Measurements from ENCODE around the gene LSM11.

LSM11 gene

DNA sequence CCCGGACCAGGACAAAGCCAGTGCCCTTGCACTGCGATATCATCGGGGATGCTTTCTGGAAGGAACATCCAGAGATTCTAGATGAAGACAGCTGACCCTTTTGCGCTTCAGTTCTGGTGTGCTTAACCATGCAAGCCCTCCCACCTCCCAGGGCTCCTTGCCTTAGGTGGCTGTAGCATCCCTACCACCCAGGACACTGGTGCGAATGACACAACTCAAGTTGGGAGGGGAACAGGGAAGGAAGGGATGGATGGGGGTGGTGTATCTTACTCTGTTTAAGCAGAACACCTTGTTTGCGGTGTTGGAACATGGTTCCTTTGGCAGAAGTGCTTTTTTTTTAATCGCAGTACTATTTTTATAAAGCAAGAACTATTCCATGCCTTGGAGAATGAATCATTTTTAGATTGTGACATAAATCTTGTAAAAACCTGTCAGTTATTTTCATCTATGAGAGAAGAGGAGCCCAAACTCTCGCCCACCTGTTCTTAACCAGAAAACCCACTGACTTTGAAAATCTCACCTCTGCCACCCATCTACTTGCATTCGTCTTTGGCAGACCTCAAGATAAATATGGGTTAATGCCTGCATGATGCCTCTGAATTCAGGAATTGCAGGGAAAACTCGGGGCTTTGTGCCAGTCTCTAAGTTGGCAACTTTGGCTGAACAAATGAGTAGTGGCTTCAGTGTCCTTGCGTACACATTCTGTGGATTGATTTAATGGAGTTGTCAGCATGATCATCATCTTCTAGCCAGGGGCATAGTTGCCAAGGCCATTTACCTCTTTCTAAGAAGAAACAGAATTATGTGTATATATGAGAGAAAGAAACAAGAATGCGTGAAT is 3.9 kb upstream of the LSM11 start:
- TF ChIP-seq, protein P1, sequence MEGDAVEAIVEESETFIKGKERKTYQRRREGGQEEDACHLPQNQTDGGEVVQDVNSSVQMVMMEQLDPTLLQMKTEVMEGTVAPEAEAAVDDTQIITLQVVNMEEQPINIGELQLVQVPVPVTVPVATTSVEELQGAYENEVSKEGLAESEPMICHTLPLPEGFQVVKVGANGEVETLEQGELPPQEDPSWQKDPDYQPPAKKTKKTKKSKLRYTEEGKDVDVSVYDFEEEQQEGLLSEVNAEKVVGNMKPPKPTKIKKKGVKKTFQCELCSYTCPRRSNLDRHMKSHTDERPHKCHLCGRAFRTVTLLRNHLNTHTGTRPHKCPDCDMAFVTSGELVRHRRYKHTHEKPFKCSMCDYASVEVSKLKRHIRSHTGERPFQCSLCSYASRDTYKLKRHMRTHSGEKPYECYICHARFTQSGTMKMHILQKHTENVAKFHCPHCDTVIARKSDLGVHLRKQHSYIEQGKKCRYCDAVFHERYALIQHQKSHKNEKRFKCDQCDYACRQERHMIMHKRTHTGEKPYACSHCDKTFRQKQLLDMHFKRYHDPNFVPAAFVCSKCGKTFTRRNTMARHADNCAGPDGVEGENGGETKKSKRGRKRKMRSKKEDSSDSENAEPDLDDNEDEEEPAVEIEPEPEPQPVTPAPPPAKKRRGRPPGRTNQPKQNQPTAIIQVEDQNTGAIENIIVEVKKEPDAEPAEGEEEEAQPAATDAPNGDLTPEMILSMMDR (conservative IDR thresholded peaks at IDR 0.05; ENCODE audit: low read length): no peak
- no peak for TF ChIP-seq EZH2phosphoT487 (IDR thresholded peaks at IDR 0.05; ENCODE audit: borderline replicate concordance)
- Histone ChIP-seq H3K4me1 (ENCODE audit: insufficient read depth, low read length, poor library complexity, severe bottlenecking) (peaks cover 5% of the 10 kb centered on the region), H4K20me1 (ENCODE audit: insufficient read depth, low read length, poor library complexity, severe bottlenecking) (no peaks in the 10 kb centered on the region), H3K36me3 (ENCODE audit: insufficient read depth, low read length) (no peaks in the 10 kb centered on the region), H3K79me2 (ENCODE audit: insufficient read depth, low read length) (peaks cover 6% of the 10 kb centered on the region; the same call in 1 of the 2 replicates), H2AFZ (ENCODE audit: low read length) (no peak overlapping the region), H3K4me3 (ENCODE audit: low read length, poor library complexity, severe bottlenecking) (no peak overlapping the region), H3K9me2 (replicated peaks; ENCODE audit: low read depth, low read length) (no peaks in the 10 kb centered on the region), H3K9ac (ENCODE audit: low read depth, low read length, poor library complexity, severe bottlenecking) (no peak overlapping the region), H3K4me2 (ENCODE audit: low read depth, low read length, poor library complexity, severe bottlenecking) (no peak overlapping the region), H3K9me3 (ENCODE audit: insufficient read depth, low read depth, low read length) (no peaks in the 10 kb centered on the region), H3F3A (ENCODE audit: low read depth) (no peaks in the 10 kb centered on the region), H3K27me3 (ENCODE audit: insufficient read depth, low read length, poor library complexity, severe bottlenecking) (no peaks in the 10 kb centered on the region)

DNA sequence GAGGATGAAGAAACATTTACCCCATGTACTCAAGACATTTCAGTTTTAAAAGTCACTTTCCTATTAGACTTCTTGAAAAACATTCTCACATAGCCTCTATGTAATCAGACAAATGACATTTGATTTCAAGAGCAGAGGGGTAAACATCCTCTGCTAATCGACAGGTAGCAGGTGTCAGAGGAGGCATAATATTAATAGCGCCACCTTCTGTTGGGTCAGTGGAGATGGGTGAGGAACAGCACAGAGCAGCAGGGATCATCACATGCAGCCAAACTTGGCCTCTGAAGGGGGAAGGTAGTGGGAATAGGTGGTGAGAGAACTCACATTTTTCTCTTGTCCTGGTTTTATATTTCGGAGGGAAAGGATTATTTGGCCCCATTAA is 3.3 kb upstream of the LSM11 start:
- Histone ChIP-seq H4K20me1 (ENCODE audit: insufficient read depth, low read length, poor library complexity, severe bottlenecking) (no peaks in the 10 kb centered on the region), H3K4me1 (ENCODE audit: insufficient read depth, low read length, poor library complexity, severe bottlenecking) (peaks cover 11% of the 10 kb centered on the region), H3K9me2 (replicated peaks; ENCODE audit: low read depth, low read length) (no peaks in the 10 kb centered on the region), H3K9me3 (ENCODE audit: insufficient read depth, low read depth, low read length) (no peaks in the 10 kb centered on the region), H3K4me2 (ENCODE audit: low read depth, low read length, poor library complexity, severe bottlenecking) (no peak overlapping the region), H2AFZ (ENCODE audit: low read length) (no peak overlapping the region), H3K27me3 (ENCODE audit: insufficient read depth, low read length, poor library complexity, severe bottlenecking) (no peaks in the 10 kb centered on the region), H3F3A (ENCODE audit: low read depth) (no peaks in the 10 kb centered on the region), H3K9ac (ENCODE audit: low read depth, low read length, poor library complexity, severe bottlenecking) (no peak overlapping the region), H3K4me3 (ENCODE audit: low read length, poor library complexity, severe bottlenecking) (no peak overlapping the region), H3K36me3 (ENCODE audit: insufficient read depth, low read length) (no peaks in the 10 kb centered on the region), H3K79me2 (ENCODE audit: insufficient read depth, low read length) (peaks cover 7% of the 10 kb centered on the region; the same call in 1 of the 2 replicates)
- TF ChIP-seq EZH2phosphoT487 (IDR thresholded peaks at IDR 0.05; ENCODE audit: borderline replicate concordance): no peak
- TF ChIP-seq, protein P1 (conservative IDR thresholded peaks at IDR 0.05; ENCODE audit: low read length): peak; percentile 61

DNA sequence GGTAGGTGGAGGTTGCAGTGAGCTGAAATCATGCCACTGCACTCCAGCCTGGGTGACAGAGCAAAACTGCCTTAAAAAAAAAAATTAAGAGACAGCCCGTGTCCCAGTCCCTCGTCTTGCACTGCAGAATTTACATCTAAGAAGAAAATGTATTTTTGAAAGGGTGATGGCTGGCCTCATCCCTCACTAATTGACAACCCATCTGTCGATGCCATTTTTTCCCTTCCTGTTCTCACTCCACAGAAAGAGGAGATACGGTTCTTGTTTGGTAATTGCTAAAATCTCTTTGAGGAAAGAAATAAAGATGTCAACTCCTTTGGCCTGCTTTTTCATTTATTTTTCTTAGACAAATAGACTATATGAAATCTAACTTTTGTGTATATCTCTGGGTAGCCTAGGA is 2.4 kb upstream of the LSM11 start:
- peaks cover 14% of the 10 kb centered on the region for H3K4me1 ChIP-seq (ENCODE audit: insufficient read depth, low read length, poor library complexity, severe bottlenecking)
- no peaks in the 10 kb centered on the region for H3F3A ChIP-seq (ENCODE audit: low read depth)
- H3K4me2 ChIP-seq (ENCODE audit: low read depth, low read length, poor library complexity, severe bottlenecking): no peak overlapping the region
- no peak for TF ChIP-seq EZH2phosphoT487 (IDR thresholded peaks at IDR 0.05; ENCODE audit: borderline replicate concordance)
- TF ChIP-seq, protein P1 (conservative IDR thresholded peaks at IDR 0.05; ENCODE audit: low read length): no peak
- no peak overlapping the region for H2AFZ ChIP-seq (ENCODE audit: low read length)
- H3K4me3 ChIP-seq (ENCODE audit: low read length, poor library complexity, severe bottlenecking): no peak overlapping the region
- H3K36me3 ChIP-seq (ENCODE audit: insufficient read depth, low read length): no peaks in the 10 kb centered on the region
- no peaks in the 10 kb centered on the region for H3K9me2 ChIP-seq (replicated peaks; ENCODE audit: low read depth, low read length)
- H3K9ac ChIP-seq (ENCODE audit: low read depth, low read length, poor library complexity, severe bottlenecking): no peak overlapping the region
- no peaks in the 10 kb centered on the region for H4K20me1 ChIP-seq (ENCODE audit: insufficient read depth, low read length, poor library complexity, severe bottlenecking)
- peaks cover 12% of the 10 kb centered on the region; the same call in 1 of the 2 replicates for H3K79me2 ChIP-seq (ENCODE audit: insufficient read depth, low read length)
- H3K9me3 ChIP-seq (ENCODE audit: insufficient read depth, low read depth, low read length): no peaks in the 10 kb centered on the region
- no peaks in the 10 kb centered on the region for H3K27me3 ChIP-seq (ENCODE audit: insufficient read depth, low read length, poor library complexity, severe bottlenecking)

Measured in Loucy (cell line).